Non-pigmented ciliary epithelial cell (primary cell): Measurements from ENCODE around the gene CPA2.
"Not testable (repeated sequence)": the region's sequence is repeated elsewhere in the genome, so short reads cannot be mapped to it uniquely, and the experiment has no call there.

Experiments
- DNase-seq: peaks from one replicate; pipeline ENCODE4 v3.0.0-alpha.2; 2010; ENCODE audit warnings: low read depth

CPA2 gene

GRCh38 chr7:130266258-130266960 lies at the start of gene CPA2:
Gene CPA2 (plus strand): TSS chr7:130266863. CDS start chr7:130266882, 19 bp downstream.
- DNase-seq = no peak

- DNase-seq = no peak
Observed at GRCh38 chr7:130218806-130219620, 47.6 kb upstream of the CPA2 start.

GRCh38 chr7:130219871-130220270 lies 46.8 kb upstream of the CPA2 start:
- no peak for DNase-seq

- DNase-seq = no peak
Observed at GRCh38 chr7:130221746-130222145, 44.9 kb upstream of the CPA2 start.

- DNase-seq = no peak
Observed at GRCh38 chr7:130223646-130224045, 43.0 kb upstream of the CPA2 start.

GRCh38 chr7:130224210-130224609 lies 42.5 kb upstream of the CPA2 start:
- no peak for DNase-seq

GRCh38 chr7:130224923-130225322 lies 41.7 kb upstream of the CPA2 start:
- not testable (repeated sequence) for DNase-seq

GRCh38 chr7:130226333-130226732 lies 40.3 kb upstream of the CPA2 start:
- no peak for DNase-seq

GRCh38 chr7:130227883-130228575 lies 38.6 kb upstream of the CPA2 start:
- no peak for DNase-seq

GRCh38 chr7:130228840-130229502 lies 37.7 kb upstream of the CPA2 start:
- no peak for DNase-seq

GRCh38 chr7:130229981-130230380 lies 36.7 kb upstream of the CPA2 start:
- not testable (repeated sequence) for DNase-seq

GRCh38 chr7:130231792-130232191 lies 34.9 kb upstream of the CPA2 start:
- DNase-seq = no peak

GRCh38 chr7:130232209-130232608 lies 34.5 kb upstream of the CPA2 start:
- no peak for DNase-seq

GRCh38 chr7:130234078-130234477 lies 32.6 kb upstream of the CPA2 start:
- DNase-seq = no peak

- DNase-seq = not testable (repeated sequence)
Observed at GRCh38 chr7:130236361-130236760, 30.3 kb upstream of the CPA2 start.

- DNase-seq = no peak
Observed at GRCh38 chr7:130240240-130240639, 26.4 kb upstream of the CPA2 start.

- DNase-seq = peak; percentile 60
Observed at GRCh38 chr7:130242198-130243014, 24.3 kb upstream of the CPA2 start.

- not testable (repeated sequence) for DNase-seq
Observed at GRCh38 chr7:130243486-130243885, 23.2 kb upstream of the CPA2 start.

- not testable (repeated sequence) for DNase-seq
Observed at GRCh38 chr7:130246491-130246890, 20.2 kb upstream of the CPA2 start.

- not testable (repeated sequence) for DNase-seq
Observed at GRCh38 chr7:130248842-130249241, 17.8 kb upstream of the CPA2 start.

- DNase-seq = not testable (repeated sequence)
Observed at GRCh38 chr7:130249626-130250025, 17.0 kb upstream of the CPA2 start.
